ENCODE data around the gene TLR3.
"Not testable (repeated sequence)": the region's sequence is repeated elsewhere in the genome, so short reads cannot be mapped to it uniquely, and the experiment has no call there.

Gene TLR3

GRCh38 chr4:186050135-186050534 lies 18.8 kb upstream of the TLR3 start:
- not testable (repeated sequence) for DNase-seq

GRCh38 chr4:186051096-186051495 lies 17.9 kb upstream of the TLR3 start:
- no peak for DNase-seq

- DNase-seq: no peak
These were observed 10.5 kb upstream of the TLR3 start for GRCh38 chr4:186058253-186058979.

- no peak for DNase-seq
These were observed 10.0 kb upstream of the TLR3 start for GRCh38 chr4:186058980-186059316.

DNA sequence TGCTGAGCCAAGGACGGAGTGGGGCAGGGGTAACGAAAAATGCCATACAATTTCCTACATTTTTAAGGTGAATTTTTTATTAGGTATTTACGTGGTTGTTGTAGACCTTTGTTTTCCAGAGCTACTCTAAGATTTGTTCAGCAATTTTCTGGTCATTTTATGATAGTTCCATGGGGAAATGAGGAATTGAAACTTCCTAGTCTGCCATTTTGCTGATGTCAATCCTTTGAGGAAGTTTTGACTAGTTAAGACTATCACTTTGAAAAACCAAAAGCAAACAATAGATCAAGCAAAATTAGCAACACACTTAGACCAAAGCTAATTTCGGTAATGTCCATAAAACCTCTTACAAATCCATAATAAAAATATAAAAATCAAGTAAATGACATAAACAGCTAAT lies 7.0 kb upstream of the TLR3 start:
- DNase-seq: no peak

GRCh38 chr4:186067757-186068385 lies 1.1 kb upstream of the TLR3 start:
- DNase-seq: peak; percentile 57

GRCh38 chr4:186069729-186070128 lies 773 bp downstream of the TLR3 start:
- DNase-seq: no peak

GRCh38 chr4:186072516-186072915 lies 3.6 kb downstream of the TLR3 start:
- no peak for DNase-seq

DNA sequence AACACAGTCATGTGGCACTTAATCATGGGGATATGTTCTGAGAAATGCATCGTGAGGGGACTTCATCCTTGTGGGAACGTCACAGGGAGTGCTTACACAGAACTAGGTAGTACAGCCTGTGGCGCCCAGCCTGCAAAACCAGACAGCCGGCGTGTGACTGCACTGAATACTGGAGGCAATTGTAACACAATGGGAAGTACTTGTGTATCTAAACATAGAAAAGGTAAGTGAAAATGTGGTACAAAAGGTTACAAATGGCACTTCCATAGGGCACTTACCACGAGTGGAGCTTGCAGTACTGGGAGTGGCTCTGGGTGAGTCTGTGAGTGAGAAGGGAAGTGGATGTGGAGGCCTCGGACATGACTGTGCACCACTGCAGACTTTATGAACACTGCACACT lies 5.2 kb downstream of the TLR3 start:
- DNase-seq: no peak

- no peak for DNase-seq
These were observed 10.2 kb downstream of the TLR3 start for GRCh38 chr4:186078981-186079638.

- no peak for DNase-seq
These were observed 10.7 kb downstream of the TLR3 start for GRCh38 chr4:186079694-186080093.

DNA sequence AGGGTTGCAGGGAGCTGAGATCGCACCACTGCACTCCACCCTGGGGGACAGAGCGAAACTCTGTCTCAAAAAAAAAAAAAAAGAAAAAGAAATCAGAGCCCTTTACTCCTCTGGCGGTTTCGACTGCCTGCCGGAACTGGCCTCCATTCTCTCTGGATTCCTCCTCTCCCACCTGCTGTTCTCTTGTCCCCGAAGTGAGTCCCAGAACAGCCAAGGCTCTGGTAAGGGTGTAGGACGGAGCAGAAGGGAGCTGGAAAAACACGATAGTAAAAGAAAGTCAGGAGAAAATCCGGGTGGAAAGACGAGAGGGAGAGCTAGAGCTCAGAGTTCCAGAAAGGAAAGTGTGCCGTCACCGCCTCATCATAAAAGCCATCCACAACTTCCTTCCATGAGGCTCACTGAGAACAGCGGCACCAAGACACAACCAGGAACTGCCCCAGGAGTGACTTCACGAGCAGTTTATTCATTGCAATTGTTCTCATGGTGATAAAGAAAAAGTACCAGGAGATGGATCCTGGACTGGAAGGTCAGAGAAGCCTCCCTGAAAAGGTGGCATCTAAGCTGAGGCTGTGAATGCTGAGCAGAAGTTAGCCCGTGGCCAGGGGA lies 12.3 kb downstream of the TLR3 start:
- no peak for DNase-seq

- no peak for DNase-seq
These were observed 13.3 kb downstream of the TLR3 start for GRCh38 chr4:186082221-186082620.

- no peak for DNase-seq
These were observed 19.6 kb downstream of the TLR3 start for GRCh38 chr4:186088523-186088922.

DNA sequence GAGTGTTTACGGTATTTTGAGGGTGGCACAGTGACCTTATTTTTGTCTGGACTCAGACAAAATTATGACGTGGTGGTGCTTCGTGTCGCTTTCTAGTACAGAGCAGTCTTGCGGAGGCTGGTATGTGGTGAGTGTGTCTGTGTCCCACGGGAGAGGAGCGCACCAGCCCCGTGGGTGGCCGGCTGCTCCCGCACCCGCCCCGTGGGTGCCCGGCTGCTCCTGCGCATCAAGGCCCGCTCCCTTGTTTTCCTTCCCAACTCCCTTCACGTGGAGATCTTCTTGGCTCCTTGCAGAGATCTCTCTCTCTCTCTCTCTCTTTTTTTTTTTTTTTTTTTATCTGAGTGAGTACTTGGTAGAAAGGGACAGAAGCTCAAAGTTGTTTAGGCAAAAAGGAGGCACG lies 23.3 kb downstream of the TLR3 start:
- DNase-seq: no peak

- DNase-seq: no peak
These were observed 26.4 kb downstream of the TLR3 start for GRCh38 chr4:186095406-186095805.

- no peak for DNase-seq
These were observed 27.8 kb downstream of the TLR3 start for GRCh38 chr4:186096681-186097165.

GRCh38 chr4:186097386-186097785 lies 28.4 kb downstream of the TLR3 start:
- DNase-seq: no peak

GRCh38 chr4:186102931-186103330 lies 34.0 kb downstream of the TLR3 start:
- no peak for DNase-seq

DNA sequence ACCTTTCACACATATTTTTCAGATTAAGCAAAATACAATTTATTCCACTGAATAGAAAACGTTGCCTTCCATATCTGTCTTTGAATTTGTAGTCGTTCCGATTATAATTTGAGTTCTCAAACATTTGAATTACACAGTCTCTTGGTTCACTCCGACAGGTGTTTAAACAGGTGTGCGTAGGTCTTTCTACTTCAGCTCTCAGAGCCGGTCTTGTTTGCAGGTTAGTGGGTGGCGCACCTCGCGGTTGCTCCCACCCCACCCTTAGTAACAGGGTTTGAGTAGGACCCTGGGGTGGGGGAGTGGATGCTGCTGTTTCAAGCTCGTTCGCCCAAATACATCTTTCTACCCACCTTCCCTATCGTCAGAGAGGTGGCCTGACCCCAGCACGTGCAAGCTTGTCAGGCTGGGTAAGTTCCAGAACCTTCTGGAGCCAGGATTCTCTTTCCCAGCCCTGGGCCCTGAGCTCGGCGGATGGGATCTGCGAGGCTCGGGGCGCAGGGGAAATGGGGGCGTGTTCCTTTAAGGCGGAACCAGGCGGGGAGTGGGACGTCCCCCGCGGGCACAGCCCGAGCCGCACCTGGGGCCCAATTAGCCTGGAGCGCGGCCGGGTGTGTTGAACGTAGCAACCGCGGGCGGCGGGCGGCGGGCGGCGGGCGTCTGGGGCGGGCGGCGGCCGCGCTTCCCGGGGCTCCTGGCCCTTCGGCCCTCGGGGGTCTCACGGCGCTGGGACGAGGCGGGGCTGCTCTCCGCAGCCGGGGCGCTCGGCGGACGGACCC lies 35.3 kb downstream of the TLR3 start, which contains the start of gene FAM149A:
TSS of gene FAM149A (plus strand) at position 591 of the 776 bp plus-strand sequence.
- peak; percentile 10 for DNase-seq

DNA sequence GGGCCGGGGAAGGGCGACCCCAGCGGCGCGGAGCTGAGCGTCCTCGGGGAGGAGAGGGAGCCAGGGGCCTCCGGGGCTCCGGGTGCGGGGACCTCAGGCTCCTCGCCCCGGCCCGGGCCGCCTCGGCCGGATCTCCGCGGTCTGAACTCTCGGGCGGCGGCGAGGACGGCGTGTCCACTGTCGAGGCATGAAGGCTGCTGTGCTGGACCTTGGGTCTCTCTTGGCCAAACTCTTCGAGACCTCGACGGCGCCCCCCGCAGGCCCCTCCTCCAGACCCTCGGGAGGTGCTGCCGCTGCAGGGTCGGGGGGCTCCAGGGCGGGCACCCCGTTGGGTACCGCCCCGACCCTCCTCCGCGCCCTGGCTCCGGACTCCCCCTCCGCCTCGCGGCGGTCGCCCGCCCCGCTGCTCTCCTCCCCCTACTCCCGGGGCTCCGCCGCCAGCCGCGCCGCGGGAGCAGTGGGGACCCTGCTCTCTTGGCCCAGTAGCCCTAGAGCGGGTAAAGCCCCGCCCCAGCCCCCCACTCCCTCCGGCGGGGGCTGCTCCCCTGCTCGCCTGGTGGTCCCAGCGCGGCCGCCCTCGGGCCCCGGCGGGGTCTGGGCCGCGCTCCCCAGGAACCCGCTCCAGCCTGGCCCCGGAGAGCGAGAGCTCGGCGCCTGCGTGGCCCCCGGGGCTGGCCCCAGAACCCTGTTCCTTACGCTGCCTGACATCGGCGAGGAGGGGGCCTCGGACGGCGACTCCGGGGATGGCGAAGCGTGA lies 36.1 kb downstream of the TLR3 start:
- DNase-seq: no peak

Measured in NCI-H1092 (cell line).